GM19099 (cell line): ENCODE measurements around the gene ARHGAP26.

Experiments
- POLR2A ChIP-seq: IDR thresholded peaks from 3 replicates; pipeline ENCODE4 v1.6.1; 2011; ENCODE audit warnings: low read depth; ENCODE audit not compliant: insufficient read length; ENCODE audit errors: extremely low read depth

The ARHGAP26 gene

GRCh38 chr5:142913728-142914338, 143.7 kb downstream of the ARHGAP26 start:
- TF ChIP-seq POLR2A, result no peak

GRCh38 chr5:142915038-142915437, 144.9 kb downstream of the ARHGAP26 start:
- TF ChIP-seq POLR2A, result no peak

GRCh38 chr5:142915813-142916424, 145.7 kb downstream of the ARHGAP26 start:
- no peak for TF ChIP-seq POLR2A

- TF ChIP-seq POLR2A, result no peak
Observed at GRCh38 chr5:142918959-142919635, 148.9 kb downstream of the ARHGAP26 start.

GRCh38 chr5:142920849-142921612, 150.9 kb downstream of the ARHGAP26 start:
- no peak for TF ChIP-seq POLR2A

GRCh38 chr5:142922223-142922952, 152.2 kb downstream of the ARHGAP26 start:
- no peak for TF ChIP-seq POLR2A

- TF ChIP-seq POLR2A, result no peak
Observed at GRCh38 chr5:142924135-142924883, 154.1 kb downstream of the ARHGAP26 start.

GRCh38 chr5:142925795-142926194, 155.6 kb downstream of the ARHGAP26 start:
- no peak for TF ChIP-seq POLR2A

- TF ChIP-seq POLR2A, result no peak
Observed at GRCh38 chr5:142926549-142926948, 156.4 kb downstream of the ARHGAP26 start.

GRCh38 chr5:142929587-142929986, 159.4 kb downstream of the ARHGAP26 start:
- TF ChIP-seq POLR2A, result no peak

GRCh38 chr5:142930395-142931110, 160.4 kb downstream of the ARHGAP26 start:
- TF ChIP-seq POLR2A, result no peak

- no peak for TF ChIP-seq POLR2A
Observed at GRCh38 chr5:142931896-142932686, 161.9 kb downstream of the ARHGAP26 start.

- no peak for TF ChIP-seq POLR2A
Observed at GRCh38 chr5:142934051-142934762, 164.0 kb downstream of the ARHGAP26 start.

- TF ChIP-seq POLR2A, result no peak
Observed at GRCh38 chr5:142935014-142935413, 164.8 kb downstream of the ARHGAP26 start.
